Activated naive CD8-positive, alpha-beta T cell treated with anti-CD3 and anti-CD28 coated beads, Interleukin-2, amount 50 U/mL, for 24 hours (primary cell): ENCODE measurements around the gene MYOCD.

ENCODE experiments used
- ATAC-seq: fragments of 150-1000 bp; cut with Tn5 transposase; one replicate; pipeline ENCODE4 v1.10.0; 2021
- DNase-seq: peaks from one replicate; pipeline ENCODE4 v3.0.0; 2021
- H3K27ac Mint-ChIP-seq: one replicate; pipeline ENCODE4 v1.8.0; 2021; ENCODE audit warnings: mild to moderate bottlenecking, mixed read lengths
- H3K27me3 Mint-ChIP-seq: one replicate; pipeline ENCODE4 v1.8.0; 2021; ENCODE audit warnings: mixed read lengths
- H3K36me3 Mint-ChIP-seq: one replicate; pipeline ENCODE4 v1.8.0; 2021; ENCODE audit warnings: low read depth, mixed read lengths
- H3K4me1 Mint-ChIP-seq: one replicate; pipeline ENCODE4 v1.8.0; 2021; ENCODE audit warnings: mixed read lengths
- H3K4me3 Mint-ChIP-seq: one replicate; pipeline ENCODE4 v1.8.0; 2021; ENCODE audit warnings: mild to moderate bottlenecking, moderate library complexity, mixed read lengths
- H3K9me3 Mint-ChIP-seq: one replicate; pipeline ENCODE4 v1.8.0; 2021; ENCODE audit warnings: mixed read lengths

The MYOCD gene

GRCh38 chr17:12665263-12666210 lies at the start of gene MYOCD:
Gene MYOCD, plus strand, starts transcription at chr17:12665890. Its CDS starts 299 bp downstream, at chr17:12666189.
- peaks cover 42% of the 10 kb centered on the region for H3K27me3 Mint-ChIP-seq
- DNase-seq: no peak
- H3K4me1 Mint-ChIP-seq: peaks cover 3% of the 10 kb centered on the region
- H3K36me3 Mint-ChIP-seq: no peaks in the 10 kb centered on the region
- no peaks in the 10 kb centered on the region for H3K9me3 Mint-ChIP-seq
- no peak for ATAC-seq
- H3K27ac Mint-ChIP-seq: no peak within 1 kb of the TSS
- no peak within 1 kb of the TSS for H3K4me3 Mint-ChIP-seq

GRCh38 chr17:12616161-12616560 lies 49.5 kb upstream of the MYOCD start:
- no peaks in the 10 kb centered on the region for H3K36me3 Mint-ChIP-seq
- no peak overlapping the region for H3K27ac Mint-ChIP-seq
- peaks cover 3% of the 10 kb centered on the region for H3K9me3 Mint-ChIP-seq
- no peak for DNase-seq
- no peak overlapping the region for H3K4me3 Mint-ChIP-seq
- H3K27me3 Mint-ChIP-seq: peaks cover 3% of the 10 kb centered on the region
- no peak for ATAC-seq
- no peaks in the 10 kb centered on the region for H3K4me1 Mint-ChIP-seq

- no peaks in the 10 kb centered on the region for H3K4me1 Mint-ChIP-seq
- H3K4me3 Mint-ChIP-seq: no peak overlapping the region
- H3K9me3 Mint-ChIP-seq: peaks cover 3% of the 10 kb centered on the region
- H3K36me3 Mint-ChIP-seq: no peaks in the 10 kb centered on the region
- no peak for ATAC-seq
- peaks cover 3% of the 10 kb centered on the region for H3K27me3 Mint-ChIP-seq
- H3K27ac Mint-ChIP-seq: no peak overlapping the region
- no peak for DNase-seq
Observed at GRCh38 chr17:12618557-12618956, 47.1 kb upstream of the MYOCD start.

- ATAC-seq: no peak
- H3K27ac Mint-ChIP-seq: no peak overlapping the region
- peaks cover 3% of the 10 kb centered on the region for H3K9me3 Mint-ChIP-seq
- H3K4me3 Mint-ChIP-seq: no peak overlapping the region
- H3K27me3 Mint-ChIP-seq: peaks cover 3% of the 10 kb centered on the region
- no peak for DNase-seq
- H3K4me1 Mint-ChIP-seq: no peaks in the 10 kb centered on the region
- no peaks in the 10 kb centered on the region for H3K36me3 Mint-ChIP-seq
Observed at GRCh38 chr17:12619459-12620199, 46.1 kb upstream of the MYOCD start.

GRCh38 chr17:12620200-12620720 lies 45.4 kb upstream of the MYOCD start:
- Mint-ChIP-seq H3K27me3 (peaks cover 3% of the 10 kb centered on the region), H3K4me3 (no peak overlapping the region), H3K27ac (no peak overlapping the region), H3K4me1 (no peaks in the 10 kb centered on the region), H3K9me3 (peaks cover 3% of the 10 kb centered on the region), H3K36me3 (no peaks in the 10 kb centered on the region)
- ATAC-seq: no peak
- DNase-seq: no peak

GRCh38 chr17:12622726-12623125 lies 43.0 kb upstream of the MYOCD start:
- no peak overlapping the region for H3K4me3 Mint-ChIP-seq
- peaks cover 4% of the 10 kb centered on the region for H3K9me3 Mint-ChIP-seq
- DNase-seq: no peak
- ATAC-seq: no peak
- H3K27ac Mint-ChIP-seq: no peak overlapping the region
- H3K36me3 Mint-ChIP-seq: no peaks in the 10 kb centered on the region
- no peaks in the 10 kb centered on the region for H3K4me1 Mint-ChIP-seq
- H3K27me3 Mint-ChIP-seq: no peaks in the 10 kb centered on the region

- peaks cover 4% of the 10 kb centered on the region for H3K9me3 Mint-ChIP-seq
- no peaks in the 10 kb centered on the region for H3K27me3 Mint-ChIP-seq
Observed at GRCh38 chr17:12623220-12623848, 42.4 kb upstream of the MYOCD start.

GRCh38 chr17:12624211-12624610 lies 41.5 kb upstream of the MYOCD start:
- Mint-ChIP-seq H3K4me3 (no peak overlapping the region), H3K9me3 (peaks cover 4% of the 10 kb centered on the region), H3K27ac (no peak overlapping the region), H3K4me1 (no peaks in the 10 kb centered on the region), H3K27me3 (no peaks in the 10 kb centered on the region), H3K36me3 (no peaks in the 10 kb centered on the region)
- no peak for ATAC-seq
- DNase-seq: no peak

More at GRCh38 chr17:12623220-12623848, 42.4 kb upstream of the MYOCD start:
- DNase-seq (no peak), ATAC-seq (no peak)
- Mint-ChIP-seq H3K4me1 (no peaks in the 10 kb centered on the region), H3K4me3 (no peak overlapping the region), H3K27ac (no peak overlapping the region), H3K36me3 (no peaks in the 10 kb centered on the region)

GRCh38 chr17:12625092-12625491 lies 40.6 kb upstream of the MYOCD start:
- H3K4me3 Mint-ChIP-seq: no peak overlapping the region
- no peaks in the 10 kb centered on the region for H3K27me3 Mint-ChIP-seq
- no peaks in the 10 kb centered on the region for H3K36me3 Mint-ChIP-seq
- peaks cover 4% of the 10 kb centered on the region for H3K9me3 Mint-ChIP-seq
- H3K4me1 Mint-ChIP-seq: no peaks in the 10 kb centered on the region
- ATAC-seq: no peak
- H3K27ac Mint-ChIP-seq: no peak overlapping the region
- no peak for DNase-seq

GRCh38 chr17:12627177-12627629 lies 38.5 kb upstream of the MYOCD start:
- H3K9me3 Mint-ChIP-seq: peaks cover 4% of the 10 kb centered on the region
- ATAC-seq (no peak), DNase-seq (no peak)
- H3K4me3 Mint-ChIP-seq: no peak overlapping the region
- H3K27me3 Mint-ChIP-seq: no peaks in the 10 kb centered on the region
- H3K36me3 Mint-ChIP-seq: no peaks in the 10 kb centered on the region
- no peak overlapping the region for H3K27ac Mint-ChIP-seq
- H3K4me1 Mint-ChIP-seq: no peaks in the 10 kb centered on the region

- Mint-ChIP-seq H3K4me1 (no peaks in the 10 kb centered on the region), H3K9me3 (peaks cover 4% of the 10 kb centered on the region), H3K27me3 (no peaks in the 10 kb centered on the region), H3K27ac (no peak overlapping the region), H3K4me3 (no peak overlapping the region), H3K36me3 (no peaks in the 10 kb centered on the region)
- ATAC-seq: no peak
- DNase-seq: no peak
Observed at GRCh38 chr17:12627781-12628451, 37.8 kb upstream of the MYOCD start.

- no peak for DNase-seq
- Mint-ChIP-seq H3K27me3 (no peaks in the 10 kb centered on the region), H3K4me3 (no peak overlapping the region), H3K36me3 (no peaks in the 10 kb centered on the region), H3K27ac (no peak overlapping the region), H3K9me3 (peaks cover 4% of the 10 kb centered on the region), H3K4me1 (no peaks in the 10 kb centered on the region)
- ATAC-seq: no peak
Observed at GRCh38 chr17:12631076-12631475, 34.6 kb upstream of the MYOCD start.

- Mint-ChIP-seq H3K4me1 (no peaks in the 10 kb centered on the region), H3K27me3 (no peaks in the 10 kb centered on the region), H3K36me3 (no peaks in the 10 kb centered on the region), H3K4me3 (no peak overlapping the region), H3K27ac (no peak overlapping the region), H3K9me3 (no peaks in the 10 kb centered on the region)
- DNase-seq (no peak), ATAC-seq (no peak)
Observed at GRCh38 chr17:12632785-12633184, 32.9 kb upstream of the MYOCD start.
